IMR-90 (cell line): ENCODE data around the gene PJA1.

ENCODE experiments used
- FOS ChIP-seq: fragments of 150-350 bp; IDR thresholded peaks from 2 replicates; pipeline ENCODE4 v1.6.1; 2016; ENCODE audit warnings: low read depth, low read length
- MAZ ChIP-seq: IDR thresholded peaks from 2 replicates; pipeline ENCODE4 v1.6.1; 2012; ENCODE audit warnings: low read depth, mild to moderate bottlenecking, low read length, improper control_type of control experiment, moderate library complexity, borderline replicate concordance
- MXI1 ChIP-seq: IDR thresholded peaks from 2 replicates; pipeline ENCODE4 v1.6.1; 2012; ENCODE audit warnings: low read depth, mild to moderate bottlenecking, low read length, moderate library complexity, borderline replicate concordance
- POLR2A ChIP-seq: IDR thresholded peaks from 2 replicates; pipeline ENCODE4 v1.6.1; 2012; ENCODE audit warnings: mild to moderate bottlenecking, low read depth, low read length
- RAD21 ChIP-seq: IDR thresholded peaks from 2 replicates; pipeline ENCODE4 v1.6.1; 2012; ENCODE audit warnings: low read length, improper control_type of control experiment
- SMC3 ChIP-seq: fragments of 150-350 bp; IDR thresholded peaks from 2 replicates; pipeline ENCODE4 v1.6.1; 2016; ENCODE audit warnings: low read depth, mild to moderate bottlenecking, antibody characterized with exemption, low read length, moderate library complexity
- TF ChIP-seq, protein P1 (sequence below): conservative IDR thresholded peaks from 2 replicates; pipeline ENCODE4 v1.5.1; 2012; ENCODE audit warnings: mild to moderate bottlenecking, low read depth, low read length, improper control_type of control experiment

DNA sequence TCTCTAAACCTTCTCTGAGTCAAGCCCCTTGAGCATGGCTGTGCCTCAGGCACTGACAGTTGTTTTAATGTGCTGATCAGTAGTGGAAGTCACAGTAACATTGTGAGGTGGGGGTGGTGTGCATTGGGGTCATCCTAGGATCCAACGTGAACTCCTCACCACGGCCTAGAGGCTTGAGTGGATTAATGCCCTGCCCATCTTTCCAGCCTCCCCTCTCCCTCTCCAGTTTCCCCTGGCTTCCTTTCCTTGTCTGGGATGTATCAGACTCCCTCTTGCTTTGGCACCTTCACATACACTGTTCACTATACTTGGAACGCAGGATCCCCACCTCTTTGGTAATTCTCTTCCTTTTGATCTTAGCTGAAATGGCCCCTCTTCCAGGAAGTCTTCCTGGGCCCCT is 13.3 kb upstream of the PJA1 start:
- TF ChIP-seq, protein P1, sequence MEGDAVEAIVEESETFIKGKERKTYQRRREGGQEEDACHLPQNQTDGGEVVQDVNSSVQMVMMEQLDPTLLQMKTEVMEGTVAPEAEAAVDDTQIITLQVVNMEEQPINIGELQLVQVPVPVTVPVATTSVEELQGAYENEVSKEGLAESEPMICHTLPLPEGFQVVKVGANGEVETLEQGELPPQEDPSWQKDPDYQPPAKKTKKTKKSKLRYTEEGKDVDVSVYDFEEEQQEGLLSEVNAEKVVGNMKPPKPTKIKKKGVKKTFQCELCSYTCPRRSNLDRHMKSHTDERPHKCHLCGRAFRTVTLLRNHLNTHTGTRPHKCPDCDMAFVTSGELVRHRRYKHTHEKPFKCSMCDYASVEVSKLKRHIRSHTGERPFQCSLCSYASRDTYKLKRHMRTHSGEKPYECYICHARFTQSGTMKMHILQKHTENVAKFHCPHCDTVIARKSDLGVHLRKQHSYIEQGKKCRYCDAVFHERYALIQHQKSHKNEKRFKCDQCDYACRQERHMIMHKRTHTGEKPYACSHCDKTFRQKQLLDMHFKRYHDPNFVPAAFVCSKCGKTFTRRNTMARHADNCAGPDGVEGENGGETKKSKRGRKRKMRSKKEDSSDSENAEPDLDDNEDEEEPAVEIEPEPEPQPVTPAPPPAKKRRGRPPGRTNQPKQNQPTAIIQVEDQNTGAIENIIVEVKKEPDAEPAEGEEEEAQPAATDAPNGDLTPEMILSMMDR: no peak
- TF ChIP-seq POLR2A (no peak), MXI1 (no peak), RAD21 (no peak), FOS (no peak), MAZ (no peak), SMC3 (no peak)
